SK-N-SH (cell line): ENCODE data around the gene AIMP2. TPM values are rescaled to one million over a fixed set of nuclear protein-coding genes. Genes with fewer than 3 reads are reported as not detected.

Source experiments
- CTCF ChIA-PET: fragments of 300-600, 350-600 bp; formaldehyde crosslinking; extraction: SDS; loops from one replicate; lab custom pipeline; 2021; lab: Yijun Ruan, JAX
- POLR2A ChIA-PET: fragments of 350-600 bp; sonication (Branson Sonifier 250); formaldehyde crosslinking; extraction: SDS; loops from one replicate; lab custom pipeline; 2020; ENCODE audit warnings: antibody characterized with exemption, inconsistent platforms; lab: Yijun Ruan, JAX
- DNase-seq: peaks from one replicate; pipeline ENCODE4 v3.0.0; 2012
- H2AFZ ChIP-seq: fragments of 200-600 bp; sonication (generic); 2 replicates; pipeline ENCODE4 v1.8.1; 2016; ENCODE audit warnings: antibody characterized with exemption, mild to moderate bottlenecking, low read depth
- H3F3A ChIP-seq: fragments of 200-600 bp; sonication (generic); replicated peaks from 2 replicates; pipeline ENCODE3; 2016; ENCODE audit warnings: antibody characterized with exemption, mild to moderate bottlenecking; ENCODE audit not compliant: insufficient read depth
- H3K27ac ChIP-seq, 2 experiments: fragments of 200-500 bp in 1 of 2; fragments of 200-600 bp in 1 of 2; sonication (Bioruptor generic) in 1 of 2; sonication (generic), shearing (Covaris generic) in 1 of 2; 2 replicates each; pipeline versions ENCODE4 v1.5.1 to v1.6.1; 2014 to 2016; ENCODE audit warnings: low read depth in 2 of 2, inconsistent platforms in 1 of 2, low read length in 1 of 2, mild to moderate bottlenecking in 1 of 2, mixed read lengths in 1 of 2
- H3K27me3 ChIP-seq: fragments of 200-600 bp; sonication (generic), shearing (Covaris generic); 2 replicates; pipeline ENCODE4 v1.6.1; 2016; ENCODE audit warnings: mixed run types; ENCODE audit not compliant: insufficient read depth
- H3K36me3 ChIP-seq, 2 experiments: fragments of 200-500 bp in 1 of 2; fragments of 200-600 bp in 1 of 2; sonication (Bioruptor generic) in 1 of 2; sonication (generic) in 1 of 2; replicated peaks in 1 of 2; 2 replicates each; pipeline versions ENCODE3 to v1.5.1; 2014 to 2016; ENCODE audit warnings: low read length in 1 of 2, mild to moderate bottlenecking in 1 of 2; ENCODE audit not compliant: insufficient read depth in 2 of 2, control insufficient read depth in 1 of 2
- H3K4me1 ChIP-seq, 2 experiments: fragments of 200-500 bp in 1 of 2; fragments of 200-600 bp in 1 of 2; sonication (Bioruptor generic) in 1 of 2; sonication (generic), shearing (Covaris generic) in 1 of 2; 2 replicates each; pipeline versions ENCODE4 v1.5.1 to v1.6.1; 2014 to 2016; ENCODE audit warnings: low read depth in 1 of 2, low read length in 1 of 2, mixed run types in 1 of 2; ENCODE audit not compliant: insufficient read depth in 2 of 2, control insufficient read depth in 1 of 2
- H3K4me2 ChIP-seq: fragments of 200-600 bp; sonication (generic), shearing (Covaris generic); 2 replicates; pipeline ENCODE4 v1.6.1; 2017; ENCODE audit warnings: mixed run types
- H3K4me3 ChIP-seq, 2 experiments: fragments of 200-500 bp in 1 of 2; fragments of 200-600 bp in 1 of 2; sonication (Bioruptor generic) in 1 of 2; sonication (generic), shearing (Covaris generic) in 1 of 2; 2 replicates each; pipeline versions ENCODE4 v1.5.1 to v1.8.1; 2014 to 2016; ENCODE audit warnings: low read depth in 2 of 2, inconsistent platforms in 1 of 2, low read length in 1 of 2, mild to moderate bottlenecking in 1 of 2, mixed read lengths in 1 of 2, moderate library complexity in 1 of 2
- H3K79me2 ChIP-seq: fragments of 200-600 bp; sonication (generic); 2 replicates; pipeline ENCODE4 v1.8.1; 2017; ENCODE audit warnings: mild to moderate bottlenecking; ENCODE audit not compliant: insufficient read depth
- H3K9ac ChIP-seq: fragments of 200-600 bp; sonication (generic); 2 replicates; pipeline ENCODE4 v1.6.1; 2017; ENCODE audit warnings: mixed run types
- H3K9me2 ChIP-seq: fragments of 200-600 bp; sonication (generic); 2 replicates; pipeline ENCODE4 v1.6.1; 2017; ENCODE audit warnings: mixed run types
- H3K9me3 ChIP-seq: fragments of 200-600 bp; sonication (generic); 2 replicates; pipeline ENCODE4 v1.6.1; 2017; ENCODE audit warnings: mixed run types, mild to moderate bottlenecking, moderate library complexity
- H4K20me1 ChIP-seq: fragments of 200-600 bp; sonication (generic); 2 replicates; pipeline ENCODE4 v1.6.1; 2017; ENCODE audit warnings: mild to moderate bottlenecking, mixed run types; ENCODE audit not compliant: insufficient read depth
- CHD2 ChIP-seq: fragments of 150-350 bp; IDR thresholded peaks from 2 replicates; pipeline ENCODE4 v1.6.1; 2018; ENCODE audit warnings: low read length; ENCODE audit not compliant: partially characterized antibody
- EZH2phosphoT487 ChIP-seq: fragments of 200-600 bp; sonication (generic); IDR thresholded peaks from 2 replicates; pipeline ENCODE4 v1.6.1; 2017; ENCODE audit warnings: low read depth, mixed run types, mild to moderate bottlenecking, antibody characterized with exemption, moderate library complexity, borderline replicate concordance
- FOXM1 ChIP-seq: IDR thresholded peaks from 2 replicates; pipeline ENCODE4 v1.4.0; 2012; ENCODE audit warnings: low read depth, mild to moderate bottlenecking
- GABPA ChIP-seq: IDR thresholded peaks from 2 replicates; pipeline ENCODE4 v1.4.0; 2012; ENCODE audit warnings: low read depth, mild to moderate bottlenecking
- MAX ChIP-seq: IDR thresholded peaks from 2 replicates; pipeline ENCODE4 v1.4.0; 2012; ENCODE audit warnings: low read depth
- MEF2A ChIP-seq: IDR thresholded peaks from 2 replicates; pipeline ENCODE4 v1.4.0; 2012; ENCODE audit warnings: low read depth, borderline replicate concordance
- NRF1 ChIP-seq: IDR thresholded peaks from 2 replicates; pipeline ENCODE4 v1.6.1; 2012; ENCODE audit warnings: low read depth, mild to moderate bottlenecking, low read length
- RCOR1 ChIP-seq: fragments of 150-350 bp; IDR thresholded peaks from 2 replicates; pipeline ENCODE4 v1.6.1; 2017; ENCODE audit warnings: antibody characterized with exemption, low read length
- RFX5 ChIP-seq: IDR thresholded peaks from 2 replicates; pipeline ENCODE4 v1.6.1; 2012; ENCODE audit warnings: mild to moderate bottlenecking, improper control_type of control experiment, low read length
- RXRA ChIP-seq: IDR thresholded peaks from 2 replicates; pipeline ENCODE4 v1.4.0; 2012; ENCODE audit warnings: low read depth, mild to moderate bottlenecking, borderline replicate concordance
- SMC3 ChIP-seq: IDR thresholded peaks from 2 replicates; pipeline ENCODE4 v1.6.1; 2012; ENCODE audit warnings: low read depth, low read length, improper control_type of control experiment
- TEAD4 ChIP-seq: IDR thresholded peaks from 2 replicates; pipeline ENCODE4 v1.4.0; 2012; ENCODE audit warnings: mild to moderate bottlenecking, borderline replicate concordance; ENCODE audit not compliant: insufficient read depth
- USF2 ChIP-seq: fragments of 150-350 bp; IDR thresholded peaks from 2 replicates; pipeline ENCODE4 v1.6.1; 2017; ENCODE audit warnings: antibody characterized with exemption, low read length, low read depth, borderline replicate concordance
- YY1 ChIP-seq: IDR thresholded peaks from 2 replicates; pipeline ENCODE4 v1.4.0; 2012; ENCODE audit warnings: low read depth, mild to moderate bottlenecking
- WGBS: methylation state at CpG from one replicate; pipeline ENCODE4 v1.1.6; 2017; ENCODE audit warnings: low lambda C conversion rate; 5-methylcytosine and 5-hydroxymethylcytosine counted together
- polyA plus RNA-seq, 3 experiments: library from polyadenylated mRNA; depleted of rRNA; stranded (reverse); fragments of >200 nt; gene quantifications; 2 replicates each; pipeline ENCODE4 v1.2.3, GENCODE V29; 2012
- TF ChIP-seq, protein P1 (sequence below): IDR thresholded peaks from 2 replicates; pipeline ENCODE4; 2012
- TF ChIP-seq, protein P2 (sequence below): fragments of 200-600 bp; sonication (generic); IDR thresholded peaks from 2 replicates; pipeline ENCODE4 v1.6.1; 2017; ENCODE audit warnings: antibody characterized with exemption, mild to moderate bottlenecking, moderate library complexity

AIMP2 gene
- polyA plus RNA-seq, 1 of the 3 experiments (the other 2 are of a cell fraction): 104 TPM

DNA sequence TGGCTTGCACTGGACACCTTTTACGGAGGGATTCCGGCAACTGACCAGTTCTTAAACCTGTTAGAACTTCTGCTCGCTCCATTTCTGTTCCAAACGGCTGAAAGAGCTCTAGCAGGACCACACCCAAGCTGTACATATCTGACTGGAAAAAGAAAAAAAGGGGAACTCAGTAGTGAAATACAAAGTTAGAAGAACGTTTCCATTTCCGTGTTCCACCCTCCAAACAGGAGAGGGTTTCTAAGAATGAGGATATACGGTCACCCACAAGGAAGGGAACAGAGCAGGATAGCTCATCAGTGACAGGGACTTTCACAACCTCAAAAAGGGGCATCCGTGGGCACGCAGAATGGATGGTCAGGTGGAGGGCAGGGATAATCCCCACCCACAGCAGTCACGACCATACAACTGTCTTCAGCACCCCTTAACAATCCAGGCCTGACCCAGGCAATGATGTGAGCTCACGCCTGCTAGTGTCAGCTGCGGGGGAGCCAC is 17.8 kb downstream of the AIMP2 start:
- no peaks in the 10 kb centered on the region for H3K9me2 ChIP-seq
- no peak overlapping the region for H3K27ac ChIP-seq
- H3K4me2 ChIP-seq: no peak overlapping the region
- POLR2A ChIA-PET: interaction anchor here (0.6 to 1.2 kb wide), 4 partner anchors 12 to 458 kb away, joined by 3 to 6 read pairs (median 3); partner anchors contain the start of genes AIMP2 and PMS2
- peaks cover 67 to 74% of the 10 kb centered on the region in 2 experiments for H3K36me3 ChIP-seq
- 92% methylated on average over 12 of the region's 12 CpGs for WGBS
- H3K27me3 ChIP-seq: no peaks in the 10 kb centered on the region
- H3K9me3 ChIP-seq: no peaks in the 10 kb centered on the region
- no peaks in the 10 kb centered on the region; a peak in 1 of 4 replicates for H3K4me1 ChIP-seq
- no peak overlapping the region for H3K4me3 ChIP-seq
- peaks cover 15% of the 10 kb centered on the region for H3F3A ChIP-seq
- no peak overlapping the region for H2AFZ ChIP-seq
- CTCF ChIA-PET: interaction anchor here (0.6 to 2.4 kb wide), 8 partner anchors 9 to 149 kb away, joined by 3 to 8 read pairs (median 4); no protein-coding TSS in a partner anchor
- H3K79me2 ChIP-seq: peaks cover 12% of the 10 kb centered on the region; the same call in 1 of the 2 replicates
- TF ChIP-seq EZH2phosphoT487: no peak
- TF ChIP-seq RFX5: no peak
- TF ChIP-seq USF2: no peak
- no peak for TF ChIP-seq MAX
- no peak for TF ChIP-seq CHD2
- TF ChIP-seq SMC3: no peak
- H3K9ac ChIP-seq: no peak overlapping the region
- no peaks in the 10 kb centered on the region for H4K20me1 ChIP-seq
- no peak for DNase-seq

DNA sequence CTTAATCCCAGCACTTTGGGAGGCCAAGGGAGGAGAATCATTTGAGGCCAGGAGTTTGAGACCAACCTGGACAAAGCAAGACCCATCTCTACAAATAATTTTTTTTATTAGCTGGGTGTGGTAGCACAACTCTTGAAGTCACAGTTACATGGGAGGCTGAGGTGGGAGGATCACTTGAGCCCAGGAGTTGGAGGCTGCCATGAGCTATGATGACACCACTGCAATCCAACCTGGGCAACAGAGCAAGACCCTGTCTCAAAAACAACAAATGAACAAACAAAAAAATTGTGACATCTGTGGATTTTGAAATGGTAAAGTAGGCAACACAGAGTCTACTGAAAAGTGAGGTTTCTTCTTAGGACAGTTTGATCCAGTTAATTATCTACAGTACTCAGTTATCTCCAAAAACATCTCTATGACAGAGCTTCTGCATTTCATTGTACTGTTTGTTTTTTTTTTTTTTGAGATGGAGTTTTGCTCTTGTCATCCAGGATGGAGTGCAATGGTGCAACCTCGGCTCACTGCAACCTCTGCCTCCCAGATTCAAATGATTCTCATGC is 18.8 kb downstream of the AIMP2 start:
- Histone ChIP-seq H3K4me1 (no peaks in the 10 kb centered on the region; a peak in 1 of 4 replicates), H3K36me3 (peaks cover 65 to 69% of the 10 kb centered on the region in 2 experiments)
- CTCF ChIA-PET: interaction anchor here (0.6 to 2.4 kb wide), 6 partner anchors 9 to 148 kb away, joined by 3 to 8 read pairs (median 4); no protein-coding TSS in a partner anchor
- TF ChIP-seq NRF1 (no peak), MEF2A (no peak), YY1 (no peak), TEAD4 (no peak), EZH2phosphoT487 (no peak), RXRA (no peak), RCOR1 (no peak), FOXM1 (no peak), GABPA (no peak)
- TF ChIP-seq, protein P1, sequence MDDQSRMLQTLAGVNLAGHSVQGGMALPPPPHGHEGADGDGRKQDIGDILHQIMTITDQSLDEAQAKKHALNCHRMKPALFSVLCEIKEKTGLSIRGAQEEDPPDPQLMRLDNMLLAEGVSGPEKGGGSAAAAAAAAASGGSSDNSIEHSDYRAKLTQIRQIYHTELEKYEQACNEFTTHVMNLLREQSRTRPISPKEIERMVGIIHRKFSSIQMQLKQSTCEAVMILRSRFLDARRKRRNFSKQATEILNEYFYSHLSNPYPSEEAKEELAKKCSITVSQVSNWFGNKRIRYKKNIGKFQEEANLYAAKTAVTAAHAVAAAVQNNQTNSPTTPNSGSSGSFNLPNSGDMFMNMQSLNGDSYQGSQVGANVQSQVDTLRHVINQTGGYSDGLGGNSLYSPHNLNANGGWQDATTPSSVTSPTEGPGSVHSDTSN: no peak
- TF ChIP-seq, protein P2, sequence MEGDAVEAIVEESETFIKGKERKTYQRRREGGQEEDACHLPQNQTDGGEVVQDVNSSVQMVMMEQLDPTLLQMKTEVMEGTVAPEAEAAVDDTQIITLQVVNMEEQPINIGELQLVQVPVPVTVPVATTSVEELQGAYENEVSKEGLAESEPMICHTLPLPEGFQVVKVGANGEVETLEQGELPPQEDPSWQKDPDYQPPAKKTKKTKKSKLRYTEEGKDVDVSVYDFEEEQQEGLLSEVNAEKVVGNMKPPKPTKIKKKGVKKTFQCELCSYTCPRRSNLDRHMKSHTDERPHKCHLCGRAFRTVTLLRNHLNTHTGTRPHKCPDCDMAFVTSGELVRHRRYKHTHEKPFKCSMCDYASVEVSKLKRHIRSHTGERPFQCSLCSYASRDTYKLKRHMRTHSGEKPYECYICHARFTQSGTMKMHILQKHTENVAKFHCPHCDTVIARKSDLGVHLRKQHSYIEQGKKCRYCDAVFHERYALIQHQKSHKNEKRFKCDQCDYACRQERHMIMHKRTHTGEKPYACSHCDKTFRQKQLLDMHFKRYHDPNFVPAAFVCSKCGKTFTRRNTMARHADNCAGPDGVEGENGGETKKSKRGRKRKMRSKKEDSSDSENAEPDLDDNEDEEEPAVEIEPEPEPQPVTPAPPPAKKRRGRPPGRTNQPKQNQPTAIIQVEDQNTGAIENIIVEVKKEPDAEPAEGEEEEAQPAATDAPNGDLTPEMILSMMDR: no peak
- TF ChIP-seq, all 33 proteins: peak for 0
- no peaks in the 10 kb centered on the region for H4K20me1 ChIP-seq
- H3K9ac ChIP-seq: no peak overlapping the region
- H3K9me3 ChIP-seq: no peaks in the 10 kb centered on the region
- H3K9me2 ChIP-seq: no peaks in the 10 kb centered on the region
- H3K4me3 ChIP-seq: no peak overlapping the region
- no peak overlapping the region for H3K4me2 ChIP-seq
- 91% methylated on average over 1 of the region's 1 CpG for WGBS
- POLR2A ChIA-PET: no interaction called here
- peaks cover 15% of the 10 kb centered on the region for H3F3A ChIP-seq
- DNase-seq: no peak
- no peak overlapping the region for H3K27ac ChIP-seq
- no peaks in the 10 kb centered on the region for H3K27me3 ChIP-seq
- H2AFZ ChIP-seq: no peak overlapping the region
- peaks cover 20% of the 10 kb centered on the region for H3K79me2 ChIP-seq
